Mammary epithelial cell (primary cell): ENCODE results near the gene SLX4.

Experiments
- CTCF ChIP-seq, 2 donors: IDR thresholded peaks in 1 of 2; conservative IDR thresholded peaks in 1 of 2; 2 replicates each; pipeline ENCODE4 v1.5.1; 2011 to 2012; ENCODE audit warnings: inconsistent platforms in 2 of 2, low read length in 2 of 2, mild to moderate bottlenecking in 2 of 2, control low read depth in 1 of 2, low read depth in 1 of 2; ENCODE audit not compliant: insufficient read depth in 1 of 2; ENCODE audit errors: extremely low read depth in 1 of 2
- EZH2 ChIP-seq: IDR thresholded peaks from 2 replicates; pipeline ENCODE4 v1.6.1; 2012; ENCODE audit warnings: low read length, inconsistent platforms, borderline replicate concordance

GRCh38 chr16:3587547-3588110 is 23.8 kb downstream of the SLX4 start:
- TF ChIP-seq CTCF (conservative IDR thresholded peaks at IDR 0.05 in 1 of 2, IDR thresholded peaks at IDR 0.05 in 1 of 2; ENCODE audit: extremely low read depth in 1 of 2, insufficient read depth in 1 of 2, low read depth in 1 of 2, low read length in 2 of 2) (no peak), EZH2 (no peak)
